ENCODE data around the gene FGF13.

Gene FGF13

DNA sequence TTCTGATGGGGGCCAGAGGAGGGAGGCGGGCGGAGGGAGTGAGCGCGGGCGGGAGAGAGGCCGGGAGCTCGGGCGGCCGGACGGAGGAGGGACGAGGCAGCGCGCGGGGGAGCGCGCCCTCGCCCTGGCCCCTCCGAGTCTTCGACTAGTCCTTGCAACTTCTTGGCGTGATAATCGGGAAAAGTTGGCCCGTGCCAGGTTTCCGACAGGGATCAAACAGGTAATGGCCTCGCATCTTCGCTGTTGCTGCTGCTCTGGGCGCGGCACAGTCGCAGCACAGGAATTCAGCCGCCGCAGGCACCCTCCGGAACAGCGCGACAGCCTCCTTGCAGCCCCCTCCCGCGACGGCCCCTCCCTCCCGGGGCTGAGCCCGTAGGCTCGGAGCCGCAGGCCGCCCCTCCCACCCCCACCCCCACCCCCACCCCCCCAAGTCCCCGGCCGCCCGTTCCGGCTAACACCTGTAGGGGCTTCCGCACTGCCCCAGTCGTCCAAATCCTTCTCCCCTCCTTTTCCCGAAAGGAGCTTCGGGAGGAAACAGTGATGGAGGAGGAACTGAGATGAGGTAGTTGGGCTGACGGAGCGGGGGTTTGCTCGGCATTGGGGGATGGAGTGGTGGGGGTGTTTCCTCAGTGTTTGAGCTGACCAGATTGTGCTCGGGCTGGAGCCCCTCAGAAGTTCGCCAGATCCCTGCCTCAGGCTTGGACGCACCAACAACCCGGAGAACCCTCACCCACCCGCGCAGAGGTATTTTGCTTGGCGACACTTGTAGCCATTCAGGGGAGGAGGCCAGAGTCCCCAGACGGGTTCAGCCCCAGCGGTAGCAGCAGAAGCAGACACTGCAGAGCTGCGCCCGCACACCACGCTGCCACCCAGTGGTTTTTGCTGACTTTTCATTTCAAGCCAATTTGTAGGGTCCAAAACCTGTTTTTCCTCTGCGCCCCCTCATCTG lies at the start of gene FGF13:
TSS of gene FGF13 (minus strand) at position 319 of the 949 bp plus-strand sequence. CDS start 714 bp downstream, outside the sequence.
- DNase-seq = no peak

DNA sequence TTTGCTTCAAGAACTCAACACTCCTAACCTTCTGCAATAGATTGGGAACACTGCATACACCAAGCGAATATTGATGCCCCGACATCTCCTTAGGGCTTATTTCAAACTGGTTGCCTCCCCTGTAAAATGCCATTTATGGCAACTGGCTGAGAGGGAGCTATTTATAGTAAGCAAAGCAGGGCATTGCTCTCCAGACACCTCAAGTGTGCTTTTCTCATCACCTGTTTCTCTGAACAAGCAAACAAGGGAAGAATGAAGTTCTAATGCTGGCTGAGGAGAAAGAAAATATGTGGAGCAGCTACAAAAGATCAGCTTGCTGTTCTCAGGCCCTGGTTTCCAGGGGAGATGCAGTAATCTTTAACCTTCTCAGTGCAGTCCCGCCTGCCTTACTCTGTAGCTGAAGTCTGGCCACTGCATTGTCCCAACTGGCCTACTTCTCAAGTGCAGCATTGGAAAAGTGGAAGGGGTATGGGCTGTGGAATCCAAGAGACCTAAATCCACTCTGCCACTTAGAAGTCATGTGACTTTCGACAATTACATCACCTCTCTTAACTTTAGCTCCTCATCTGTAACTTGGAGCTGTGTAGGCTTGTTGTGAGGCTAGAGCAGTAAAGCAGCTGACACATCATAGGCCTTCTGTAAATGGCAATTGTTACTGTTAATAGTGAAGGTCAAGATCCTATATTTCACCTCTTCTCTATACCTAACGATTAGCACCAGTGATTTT lies 47.9 kb upstream of the FGF13 start:
- DNase-seq = no peak

DNA sequence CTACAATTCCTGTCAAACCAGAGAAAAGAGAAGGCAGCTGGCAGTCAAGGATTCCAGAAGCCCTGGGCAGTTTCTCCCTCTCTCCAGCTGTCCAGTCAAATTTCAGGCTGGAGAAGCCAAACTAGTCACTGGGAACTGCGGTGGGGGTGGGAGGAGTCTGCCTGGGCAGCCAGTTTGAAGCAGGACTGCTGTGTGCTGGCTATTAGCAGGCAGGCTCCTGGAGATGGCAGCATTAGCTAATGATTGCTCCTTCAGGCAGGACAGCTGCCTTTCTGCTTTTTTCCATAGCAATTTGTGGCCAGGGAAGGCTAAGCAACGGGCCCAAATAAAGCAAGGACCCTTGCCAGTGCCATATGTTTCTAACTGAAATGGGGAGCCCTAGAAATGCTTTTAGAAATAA lies 44.7 kb upstream of the FGF13 start:
- no peak for DNase-seq

DNA sequence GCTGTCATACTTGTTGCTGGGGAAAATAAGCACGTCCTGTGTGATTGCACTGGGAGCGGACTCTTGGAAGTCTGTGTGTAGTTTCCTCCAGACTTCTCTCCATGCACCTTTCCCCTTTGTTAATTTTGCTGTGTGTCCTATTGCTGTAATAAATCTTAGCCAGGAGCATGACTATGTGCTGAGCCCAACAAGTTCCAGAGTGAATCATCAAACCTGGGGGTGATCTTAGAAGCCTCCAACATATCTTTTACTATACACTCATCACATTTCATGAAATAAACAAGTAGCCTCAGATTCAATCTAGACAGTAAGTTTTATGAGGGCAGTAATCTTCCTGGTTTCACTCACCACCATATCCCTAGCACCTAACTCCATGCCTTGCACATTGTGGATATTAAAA lies 43.3 kb upstream of the FGF13 start:
- DNase-seq = no peak

DNA sequence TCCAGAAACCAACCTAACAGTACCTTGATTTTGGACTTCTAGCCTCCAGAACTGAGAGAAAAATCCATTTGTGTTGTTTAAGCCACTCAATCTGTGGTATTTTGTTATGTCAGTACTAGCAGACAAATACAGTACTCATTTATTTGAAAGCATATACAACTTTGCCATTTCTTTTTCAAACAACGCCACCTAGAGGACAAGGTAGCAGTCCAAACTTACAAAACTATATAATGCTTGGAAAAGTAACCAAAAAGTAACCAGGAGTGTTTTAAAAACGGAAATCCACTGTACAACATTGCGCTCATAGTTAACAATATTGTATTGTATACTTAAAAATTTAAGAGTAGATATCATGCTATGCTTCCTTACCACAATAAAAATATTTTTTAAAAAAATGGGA lies 37.0 kb upstream of the FGF13 start:
- no peak for DNase-seq

DNA sequence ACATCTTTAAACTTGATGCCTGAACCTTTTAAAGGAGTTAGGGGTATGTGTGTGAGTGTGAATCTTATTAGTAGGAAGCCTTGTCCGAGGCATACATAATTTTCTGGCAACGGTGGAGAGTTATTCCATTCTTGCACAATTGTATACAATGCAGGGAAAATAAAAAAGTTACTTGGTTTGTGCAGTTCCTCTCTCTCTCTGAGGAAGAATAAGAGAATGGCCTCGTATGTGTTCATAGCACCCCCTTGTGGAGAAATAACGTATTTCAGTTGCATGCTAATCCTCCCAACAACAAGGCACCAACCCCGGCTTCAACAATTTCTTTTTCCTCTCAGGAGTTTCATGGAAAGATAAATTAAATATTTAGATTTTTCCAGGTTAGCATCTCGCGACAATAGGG lies 33.7 kb upstream of the FGF13 start:
- no peak for DNase-seq

DNA sequence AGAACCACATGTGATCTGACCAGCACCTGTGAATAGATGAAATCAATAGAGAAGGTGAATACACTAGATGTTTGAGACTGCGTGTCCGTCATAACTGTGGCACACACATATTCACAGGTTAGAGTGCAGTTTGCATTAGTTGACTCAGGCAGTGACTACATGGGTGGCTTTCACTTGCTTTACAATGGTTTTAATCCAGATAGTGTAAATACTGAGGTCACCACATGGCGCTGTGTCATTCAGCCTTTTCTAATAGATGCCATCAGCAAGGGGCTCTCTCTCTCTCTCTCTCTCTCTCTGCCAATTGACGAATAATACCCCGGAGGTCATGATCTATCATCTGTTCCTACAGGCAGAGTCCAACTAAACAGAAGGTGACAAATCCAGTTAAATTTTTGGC lies 30.7 kb upstream of the FGF13 start:
- no peak for DNase-seq

DNA sequence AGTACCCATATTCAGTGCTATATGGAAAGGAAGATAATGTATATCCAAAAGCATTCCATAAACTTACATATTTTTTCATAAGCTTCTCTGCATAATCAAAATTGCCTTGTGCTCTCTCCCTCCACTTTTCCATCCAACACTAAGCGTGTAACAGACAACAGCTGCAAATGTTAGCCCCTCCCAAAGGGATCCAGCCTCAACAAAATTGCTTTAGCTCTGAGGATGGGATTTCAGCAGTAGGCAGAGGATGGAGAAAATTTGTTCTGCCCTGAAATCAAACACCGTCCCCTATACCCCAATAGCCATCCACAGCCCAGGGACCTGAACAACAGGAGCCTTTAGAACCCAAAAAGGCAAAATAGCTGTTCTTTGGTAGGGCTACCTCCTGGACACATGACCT lies 28.8 kb upstream of the FGF13 start:
- no peak for DNase-seq

DNA sequence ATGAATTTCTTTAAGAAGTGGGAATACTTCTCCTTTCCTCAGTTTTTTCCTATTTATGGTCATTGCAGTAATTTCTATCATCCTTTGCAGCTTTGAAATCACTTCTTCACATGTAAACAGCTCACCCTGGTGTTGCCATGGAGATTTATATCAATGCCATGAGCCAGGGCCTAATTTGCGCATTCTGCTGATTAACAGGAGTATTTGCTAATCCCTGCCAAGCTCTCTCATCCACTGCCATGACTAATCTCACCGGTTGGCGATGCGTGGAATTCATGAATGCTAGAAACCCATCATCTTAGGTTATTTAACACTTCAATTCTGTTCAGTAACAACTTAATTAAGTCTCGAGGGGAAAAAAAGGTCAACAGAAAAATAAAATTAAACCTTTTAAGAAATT lies 11.8 kb upstream of the FGF13 start:
- DNase-seq = no peak

DNA sequence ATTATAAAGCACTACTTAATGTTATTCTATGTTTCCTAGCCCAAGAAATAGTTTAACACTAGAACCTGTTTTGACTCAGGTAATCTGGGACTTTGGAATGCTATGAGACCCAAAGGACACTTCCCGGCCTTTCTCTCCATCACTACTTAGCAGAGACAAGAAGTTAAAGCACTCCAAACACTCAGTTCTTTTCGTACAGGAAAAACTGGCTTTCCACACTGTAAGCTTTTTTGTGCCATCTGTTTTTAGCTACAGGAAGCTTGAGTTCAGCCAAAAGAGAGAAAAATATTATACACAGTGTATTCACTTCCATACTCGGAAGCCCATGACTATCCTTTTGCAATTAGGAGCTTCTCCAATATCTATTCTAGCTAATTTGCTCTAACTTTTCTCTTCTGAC lies 7.9 kb upstream of the FGF13 start:
- DNase-seq = no peak

DNA sequence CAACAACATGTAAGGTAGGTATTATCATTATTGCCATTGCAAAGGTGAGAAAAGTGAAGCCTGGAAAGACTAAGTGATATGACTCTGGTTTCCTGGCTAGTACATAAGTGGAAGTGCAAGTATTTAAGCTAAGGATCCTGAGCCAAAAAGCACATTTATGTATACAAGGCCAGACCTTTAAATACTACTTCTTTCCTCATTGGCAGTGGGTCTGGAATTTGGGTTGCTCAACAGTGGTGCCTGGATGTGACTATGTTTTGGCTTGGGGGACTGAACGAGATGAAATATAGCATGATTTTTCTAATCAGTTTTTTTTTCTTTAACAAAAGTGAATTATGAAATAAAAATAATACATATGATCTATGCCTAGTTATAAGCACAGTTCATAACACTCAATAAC lies 7.4 kb upstream of the FGF13 start:
- DNase-seq = no peak

DNA sequence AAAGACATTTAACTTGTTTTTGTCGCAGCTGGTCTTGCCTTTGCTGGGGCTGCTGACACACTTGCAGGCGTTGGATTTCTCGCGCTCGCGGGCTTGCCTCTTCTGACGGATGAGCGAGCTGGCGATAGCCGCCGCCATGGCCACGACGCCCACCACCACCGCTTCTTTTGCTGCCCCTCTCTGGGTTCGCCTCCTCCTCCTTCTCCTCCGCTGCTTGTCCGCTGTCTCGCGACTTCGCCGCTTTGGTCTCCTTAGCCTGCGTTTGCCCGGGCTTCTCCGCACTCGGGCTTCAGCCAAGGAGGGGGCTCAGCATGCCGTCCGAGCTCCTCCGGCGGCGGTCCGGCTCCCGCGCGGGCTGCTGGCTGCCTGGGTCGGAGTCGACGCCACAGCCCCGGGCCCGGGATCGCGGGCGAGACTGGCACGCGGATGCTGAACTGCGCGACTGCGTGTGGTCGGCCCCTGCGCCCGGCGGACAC lies 613 bp downstream of the FGF13 start:
- DNase-seq = no peak

DNA sequence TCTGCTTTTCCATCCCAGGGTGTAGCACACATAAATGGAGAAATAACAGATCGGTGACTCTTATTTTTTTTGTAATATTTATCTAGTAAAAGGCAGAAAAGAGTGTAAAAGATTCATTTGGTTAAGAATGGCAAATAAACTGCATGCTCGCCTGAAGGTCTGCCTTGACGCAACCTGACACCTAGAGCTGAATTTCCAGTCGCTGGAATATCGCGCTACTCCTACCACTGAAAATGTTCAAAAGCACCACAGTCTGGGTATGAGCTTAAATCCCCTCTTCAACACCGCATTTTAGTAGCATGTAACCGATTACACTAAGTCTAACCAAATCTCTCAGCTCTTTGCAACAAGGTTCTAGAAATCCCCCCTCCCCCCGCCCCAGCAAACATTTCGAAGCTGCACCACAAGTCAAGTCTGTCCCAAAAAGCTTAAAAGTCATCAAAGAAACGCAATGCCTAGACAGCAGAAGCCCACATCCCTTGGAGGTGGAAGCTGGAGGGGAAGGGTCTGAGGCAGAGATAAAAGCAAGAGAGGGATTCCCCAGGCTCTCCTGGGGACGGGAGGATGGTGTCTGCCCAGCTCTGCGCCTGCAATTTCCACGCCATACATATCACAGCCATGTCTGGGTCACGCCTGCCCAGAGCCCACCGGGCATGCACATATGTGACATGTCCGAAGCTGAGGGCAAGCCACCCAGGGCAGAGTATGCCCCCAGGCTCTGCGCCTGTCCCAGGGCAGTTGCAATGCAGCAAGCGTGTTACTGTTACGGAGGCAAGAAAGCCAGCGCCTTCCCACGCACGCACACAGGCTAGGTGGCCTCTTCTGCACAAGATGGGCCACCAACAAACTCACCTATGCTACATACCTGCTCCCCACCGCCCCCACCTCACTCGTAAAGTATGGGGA lies 1.4 kb downstream of the FGF13 start:
- no peak for DNase-seq

DNA sequence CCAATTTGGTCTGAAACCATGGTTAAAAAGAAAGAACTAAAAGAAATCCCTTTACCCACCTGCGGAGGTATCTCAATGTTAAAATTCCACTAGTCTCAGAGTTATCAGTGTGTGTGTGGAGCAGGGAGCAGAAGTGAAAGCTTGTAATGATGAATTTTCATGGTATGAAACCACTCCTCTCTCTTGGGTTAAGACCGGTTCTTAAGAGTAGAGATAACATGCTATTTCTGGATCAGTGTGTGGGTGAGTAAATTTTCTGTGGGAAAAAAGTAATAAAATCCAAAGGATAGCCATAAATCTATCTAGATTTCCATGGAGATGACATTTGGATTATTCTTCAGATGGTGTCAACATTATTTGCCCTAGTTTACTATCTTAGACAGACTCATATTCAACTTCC lies 3.2 kb downstream of the FGF13 start:
- DNase-seq = no peak

DNA sequence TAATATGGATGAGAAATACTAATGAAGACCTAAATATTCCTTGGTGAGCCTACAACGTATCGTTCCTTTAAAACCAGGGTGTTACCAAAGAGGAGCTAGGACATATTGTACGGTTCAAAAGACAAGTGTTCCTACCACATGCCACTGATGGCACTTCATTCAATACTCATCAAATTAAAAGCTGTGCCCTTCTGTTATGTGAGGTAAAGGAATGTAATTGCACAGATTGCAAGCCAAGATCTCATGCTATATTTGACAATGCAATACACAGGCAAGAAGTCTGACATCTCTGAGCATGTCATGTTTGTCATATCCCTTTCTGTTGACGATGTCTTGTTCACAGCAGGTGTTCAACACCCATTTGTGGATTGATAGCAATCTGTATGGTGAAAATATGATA lies 6.9 kb downstream of the FGF13 start:
- no peak for DNase-seq

DNA sequence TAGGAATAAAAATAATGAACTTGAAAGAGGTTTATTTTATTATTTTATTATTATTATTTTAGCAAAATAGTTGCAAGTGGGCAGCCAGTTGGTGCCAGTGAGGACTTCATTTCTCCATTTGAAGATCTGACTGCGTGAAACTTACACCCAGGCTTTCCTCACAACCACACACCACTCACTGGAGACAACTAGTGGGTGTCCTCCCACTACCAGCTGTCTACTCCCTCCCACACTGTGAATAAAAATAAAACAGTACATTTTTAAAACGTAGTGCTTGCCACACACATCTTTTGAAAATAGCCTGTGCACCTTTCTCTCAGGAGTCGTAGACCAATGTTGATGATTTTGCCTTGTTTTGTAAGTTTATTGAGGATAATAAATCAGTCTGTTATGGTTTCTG lies 7.4 kb downstream of the FGF13 start:
- no peak for DNase-seq

DNA sequence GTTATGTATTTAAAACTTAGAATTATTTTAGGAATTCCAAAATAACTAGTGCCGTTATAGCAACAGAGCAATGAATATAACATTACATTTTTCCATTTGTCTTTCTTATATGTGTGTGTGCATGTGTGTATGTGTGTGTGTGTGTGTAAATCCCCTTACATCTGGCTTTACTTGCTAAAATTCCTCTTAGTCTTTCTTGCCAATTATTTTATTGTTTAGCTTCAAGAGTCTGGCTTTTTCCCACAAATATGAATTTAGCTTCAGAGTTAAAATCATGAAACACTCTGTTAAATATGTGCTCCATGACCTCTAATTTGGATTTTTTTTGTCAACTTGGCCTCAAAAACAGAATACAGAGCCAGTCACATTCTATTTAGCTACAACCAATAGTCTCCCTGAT lies 18.9 kb downstream of the FGF13 start:
- no peak for DNase-seq

DNA sequence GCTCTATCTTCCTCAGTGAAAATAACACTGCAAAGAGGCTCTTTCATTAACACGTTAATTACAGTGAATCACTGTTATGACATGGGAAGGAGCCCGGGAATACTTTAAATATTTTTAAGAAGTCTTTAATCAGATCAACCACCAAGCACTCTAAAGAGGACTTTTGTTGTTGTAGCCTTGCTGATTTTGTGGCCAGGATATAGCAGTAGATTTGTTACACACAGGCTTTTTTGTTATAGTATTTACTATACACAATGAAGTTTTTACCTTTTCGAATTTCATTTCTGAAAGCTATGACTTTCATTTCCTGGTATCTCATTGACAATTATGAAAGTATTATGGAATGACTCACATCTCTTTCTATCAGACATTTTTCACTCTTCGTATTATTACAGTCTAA lies 20.3 kb downstream of the FGF13 start:
- DNase-seq = no peak

DNA sequence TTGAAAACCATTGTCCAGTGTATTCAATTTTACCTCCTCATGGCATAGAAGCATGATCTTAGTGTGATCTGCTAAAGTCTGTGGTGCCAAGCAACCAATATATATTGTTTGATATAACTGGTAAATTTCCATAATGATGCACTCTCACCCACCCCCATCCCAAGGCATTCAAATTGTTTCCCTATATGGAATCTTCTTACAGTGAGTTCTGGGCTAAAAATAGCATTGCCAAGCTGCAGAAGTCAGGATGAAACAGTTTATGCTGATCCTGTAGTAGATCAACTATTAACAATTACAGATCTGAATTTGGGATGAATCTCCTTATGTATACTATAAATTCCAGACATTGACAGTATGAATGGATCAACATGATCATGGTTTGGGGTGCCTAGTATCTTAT lies 20.9 kb downstream of the FGF13 start:
- DNase-seq = no peak

DNA sequence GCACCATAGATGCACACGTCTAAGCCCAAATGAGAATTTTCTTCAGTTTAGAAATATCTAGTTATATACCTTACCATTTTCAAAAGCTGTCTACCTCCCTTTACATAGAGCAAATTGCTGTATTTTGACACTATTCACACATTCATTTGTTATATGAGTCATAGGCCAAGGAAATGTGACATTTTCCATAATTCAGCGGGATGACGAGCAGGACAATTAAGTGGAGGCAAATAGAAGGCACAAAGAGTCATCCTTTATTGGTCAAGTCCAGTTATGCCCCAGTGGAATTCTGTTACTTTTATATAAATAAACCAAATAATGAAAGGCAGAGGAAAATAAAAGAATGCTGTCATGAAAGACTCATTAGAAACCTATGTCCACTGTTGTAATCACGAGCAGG lies 27.9 kb downstream of the FGF13 start:
- DNase-seq = no peak

DNA sequence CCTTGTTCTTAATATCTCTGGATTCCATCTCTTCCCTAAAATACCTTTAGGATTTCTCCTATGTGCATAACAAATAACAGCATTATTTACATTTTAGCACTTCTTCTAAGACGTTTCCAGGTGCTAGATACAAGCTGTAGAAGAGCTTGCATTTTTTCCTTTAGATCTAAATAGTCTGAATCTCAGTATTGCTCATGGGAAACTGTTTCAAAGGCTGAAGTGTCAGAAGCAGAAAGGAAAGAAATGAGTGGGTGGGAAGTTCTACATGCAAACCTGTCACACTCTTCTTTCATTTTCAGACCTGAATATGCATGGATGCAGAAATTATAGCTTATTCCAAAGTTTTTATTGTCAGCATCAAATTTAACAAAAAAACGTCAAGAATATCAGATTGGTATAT lies 41.8 kb downstream of the FGF13 start:
- no peak for DNase-seq

DNA sequence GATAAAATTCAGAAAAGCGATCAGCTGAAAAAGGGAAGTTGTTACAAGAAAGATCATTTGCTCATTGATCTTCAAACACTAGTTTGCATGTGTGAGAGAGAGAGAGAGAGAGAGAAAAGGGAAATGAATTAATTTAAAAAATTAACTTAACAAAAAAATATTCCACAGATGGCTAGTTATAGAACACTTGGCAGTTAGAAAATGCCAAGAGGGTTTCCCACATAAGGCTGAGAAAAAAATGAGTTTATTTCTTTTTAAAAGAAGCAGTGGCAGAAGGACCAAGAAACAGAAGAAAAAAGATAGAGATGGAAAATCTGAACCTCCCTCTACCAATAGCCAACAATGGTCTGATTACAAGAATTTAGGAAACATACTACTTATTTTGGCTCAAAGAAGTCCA lies 47.1 kb downstream of the FGF13 start:
- DNase-seq = no peak

DNA sequence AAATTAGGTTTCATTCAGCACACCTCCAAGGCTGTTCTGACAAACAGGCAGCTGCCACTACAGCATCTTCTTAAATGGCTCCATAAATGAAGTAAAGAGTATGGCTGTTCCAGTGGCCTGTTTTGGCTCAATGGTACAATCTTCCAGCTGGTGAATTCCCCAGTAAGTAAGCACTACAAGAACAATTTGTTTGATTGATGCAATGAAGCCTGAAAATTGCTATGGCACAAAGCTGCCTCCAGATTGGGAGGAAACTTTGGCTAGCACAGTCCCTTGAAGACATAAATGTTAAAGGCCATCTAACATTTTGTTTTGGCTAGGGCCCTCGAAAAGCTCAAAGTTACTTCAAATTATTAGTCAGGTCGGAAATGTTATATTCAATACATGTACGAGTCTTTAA lies 47.5 kb downstream of the FGF13 start:
- no peak for DNase-seq

Measured in activated CD4-positive, CD25-positive, alpha-beta regulatory T cell treated with anti-CD3 and anti-CD28 coated beads, Interleukin-2, amount 50 U/mL, for 72 hours (primary cell).